Stimulated activated CD4-positive, alpha-beta T cell treated with anti-CD3 and anti-CD28 coated beads, Interleukin-4, amount 100 ng/mL, for 48 hours (primary cell): ENCODE measurements around the gene NFS1.
A peak's percentile ranks its signal among the peaks of the same experiment; 100 is the strongest.

ENCODE experiments used
- DNase-seq, 2 donors: peaks; one replicate each; pipeline ENCODE4 v3.0.0-alpha.2; 2020; ENCODE audit warnings: low read depth in 2 of 2

The NFS1 gene

GRCh38 chr20:35641743-35642142 lies 57.4 kb downstream of the NFS1 start:
- no peak for DNase-seq

GRCh38 chr20:35640724-35641123 lies 58.4 kb downstream of the NFS1 start:
- DNase-seq = no peak

GRCh38 chr20:35638751-35639150 lies 60.4 kb downstream of the NFS1 start:
- no peak for DNase-seq

GRCh38 chr20:35637276-35637675 lies 61.9 kb downstream of the NFS1 start:
- DNase-seq = no peak

- no peak for DNase-seq
Observed at GRCh38 chr20:35636095-35636494, 63.1 kb downstream of the NFS1 start.

- DNase-seq = no peak
Observed at GRCh38 chr20:35635652-35636051, 63.5 kb downstream of the NFS1 start.

- DNase-seq = no peak
Observed at GRCh38 chr20:35632539-35633115, 66.5 kb downstream of the NFS1 start.

GRCh38 chr20:35630636-35631035 lies 68.5 kb downstream of the NFS1 start:
- DNase-seq = no peak

- DNase-seq = no peak
Observed at GRCh38 chr20:35629427-35630145, 69.6 kb downstream of the NFS1 start.

GRCh38 chr20:35627121-35627520 lies 72.0 kb downstream of the NFS1 start:
- no peak for DNase-seq

GRCh38 chr20:35626386-35627001 lies 72.7 kb downstream of the NFS1 start:
- DNase-seq = no peak

- DNase-seq = no peak
Observed at GRCh38 chr20:35625584-35626385, 73.4 kb downstream of the NFS1 start.

GRCh38 chr20:35621560-35621946 lies 77.6 kb downstream of the NFS1 start:
- DNase-seq = no peak

- DNase-seq = no peak
Observed at GRCh38 chr20:35620818-35621559, 78.2 kb downstream of the NFS1 start.

GRCh38 chr20:35619196-35620095 lies 79.7 kb downstream of the NFS1 start:
- peak; percentile 75 to 77 for DNase-seq

- DNase-seq = no peak
Observed at GRCh38 chr20:35618263-35619131, 80.7 kb downstream of the NFS1 start.
